ENCODE results near the gene PIP5KL1.

PIP5KL1 gene

DNA sequence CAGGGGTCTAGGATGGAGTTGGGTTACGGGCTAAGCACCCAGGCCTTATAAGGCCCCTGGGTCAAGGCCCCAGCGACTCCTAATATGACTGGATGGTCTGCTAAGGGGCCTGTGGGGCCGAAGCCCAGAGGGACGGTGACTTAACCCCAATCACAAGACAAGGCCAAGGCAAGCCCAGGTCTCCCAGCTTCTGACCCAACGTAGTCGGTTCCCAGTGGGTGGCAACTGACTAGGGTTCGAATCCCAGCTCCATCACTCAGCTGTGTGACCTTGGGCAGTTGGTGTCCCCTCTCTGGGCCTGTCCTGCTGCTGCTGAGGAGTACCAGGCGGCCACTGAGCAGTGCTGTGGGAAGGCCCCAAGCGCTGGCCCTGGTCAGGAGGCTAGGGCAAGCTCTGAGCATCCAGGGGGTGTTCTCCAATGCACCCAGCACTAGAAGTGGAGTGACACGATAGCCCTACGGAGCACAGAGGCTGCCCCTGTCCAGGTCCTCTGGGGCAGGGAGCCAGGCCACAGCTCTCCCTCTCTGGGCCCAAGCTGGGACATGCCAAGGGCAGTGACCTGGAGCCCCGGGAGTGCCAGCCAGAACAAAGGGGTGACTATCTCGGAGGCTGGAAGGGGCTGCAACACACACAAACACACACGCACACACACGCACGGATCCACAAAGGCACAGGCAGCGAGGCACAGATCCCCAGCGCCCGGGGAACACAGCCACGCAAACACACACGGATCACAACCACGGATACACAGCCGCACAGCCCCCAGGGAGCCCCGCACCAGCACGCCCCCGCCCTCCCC, 53.6 kb downstream of the PIP5KL1 start:
- Histone ChIP-seq H3K9me3 (ENCODE audit: insufficient read depth, low read length) (no peaks in the 10 kb centered on the region), H3K27me3 (ENCODE audit: low read length) (no peaks in the 10 kb centered on the region), H3K27ac (ENCODE audit: low read depth, low read length) (no peak overlapping the region), H3F3A (ENCODE audit: insufficient read depth) (no peaks in the 10 kb centered on the region), H3K4me3 (ENCODE audit: insufficient read depth, low read length, poor library complexity, severe bottlenecking) (no peak overlapping the region), H3K9me2 (replicated peaks; ENCODE audit: insufficient read depth, low read length) (no peaks in the 10 kb centered on the region), H2AFZ (ENCODE audit: low read depth, low read length, severe bottlenecking) (no peak overlapping the region), H3K36me3 (ENCODE audit: low read length) (no peaks in the 10 kb centered on the region), H3K79me2 (ENCODE audit: insufficient read depth, low read length) (no peaks in the 10 kb centered on the region), H3K4me2 (ENCODE audit: low read depth, low read length, poor library complexity, severe bottlenecking) (no peak overlapping the region), H3K9ac (ENCODE audit: low read length) (no peak overlapping the region), H4K20me1 (ENCODE audit: low read depth, low read length) (no peaks in the 10 kb centered on the region)
- TF ChIP-seq EZH2phosphoT487 (conservative IDR thresholded peaks at IDR 0.05; ENCODE audit: low read length): no peak
- TF ChIP-seq, protein P1, sequence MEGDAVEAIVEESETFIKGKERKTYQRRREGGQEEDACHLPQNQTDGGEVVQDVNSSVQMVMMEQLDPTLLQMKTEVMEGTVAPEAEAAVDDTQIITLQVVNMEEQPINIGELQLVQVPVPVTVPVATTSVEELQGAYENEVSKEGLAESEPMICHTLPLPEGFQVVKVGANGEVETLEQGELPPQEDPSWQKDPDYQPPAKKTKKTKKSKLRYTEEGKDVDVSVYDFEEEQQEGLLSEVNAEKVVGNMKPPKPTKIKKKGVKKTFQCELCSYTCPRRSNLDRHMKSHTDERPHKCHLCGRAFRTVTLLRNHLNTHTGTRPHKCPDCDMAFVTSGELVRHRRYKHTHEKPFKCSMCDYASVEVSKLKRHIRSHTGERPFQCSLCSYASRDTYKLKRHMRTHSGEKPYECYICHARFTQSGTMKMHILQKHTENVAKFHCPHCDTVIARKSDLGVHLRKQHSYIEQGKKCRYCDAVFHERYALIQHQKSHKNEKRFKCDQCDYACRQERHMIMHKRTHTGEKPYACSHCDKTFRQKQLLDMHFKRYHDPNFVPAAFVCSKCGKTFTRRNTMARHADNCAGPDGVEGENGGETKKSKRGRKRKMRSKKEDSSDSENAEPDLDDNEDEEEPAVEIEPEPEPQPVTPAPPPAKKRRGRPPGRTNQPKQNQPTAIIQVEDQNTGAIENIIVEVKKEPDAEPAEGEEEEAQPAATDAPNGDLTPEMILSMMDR (IDR thresholded peaks at IDR 0.05; ENCODE audit: insufficient read depth, low read length, poor library complexity, severe bottlenecking): no peak

DNA sequence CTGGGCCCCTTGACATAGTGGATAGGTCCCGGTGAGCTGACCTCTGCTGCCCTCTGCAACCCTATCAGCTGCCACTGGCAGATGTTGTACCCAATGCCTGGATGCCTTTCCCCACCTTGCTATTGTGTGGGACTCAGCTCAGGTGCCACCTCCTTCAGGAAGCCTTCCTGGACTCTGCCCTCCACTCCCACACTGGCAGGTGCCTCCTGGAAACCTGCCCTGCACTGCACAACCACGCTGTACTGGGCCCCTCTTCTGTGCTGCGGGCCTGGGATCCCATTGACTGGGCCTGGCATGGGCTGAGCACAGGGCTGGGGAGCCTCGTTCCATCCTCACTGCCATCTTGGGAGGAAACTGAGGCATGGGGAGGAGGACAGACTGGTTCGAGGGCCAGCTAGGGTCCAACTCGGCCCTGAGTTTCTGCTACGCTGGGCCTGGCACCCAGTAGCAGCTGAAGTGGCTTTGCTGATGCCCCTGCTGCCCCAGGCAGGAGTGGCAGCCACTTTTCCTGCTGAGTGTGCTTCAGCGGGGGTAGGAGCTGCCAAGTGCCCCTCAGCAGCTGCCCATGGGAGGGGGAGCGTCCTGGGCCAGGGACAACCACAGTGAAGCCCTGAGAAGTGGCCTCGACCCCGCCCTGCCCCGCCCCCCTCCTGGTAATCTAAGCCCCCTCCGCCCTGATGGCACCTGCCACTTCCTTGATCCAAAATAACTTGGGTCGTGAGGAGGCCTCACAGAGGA, 54.4 kb downstream of the PIP5KL1 start:
- H3K9me3 ChIP-seq (ENCODE audit: insufficient read depth, low read length): no peaks in the 10 kb centered on the region
- no peak overlapping the region for H2AFZ ChIP-seq (ENCODE audit: low read depth, low read length, severe bottlenecking)
- H4K20me1 ChIP-seq (ENCODE audit: low read depth, low read length): no peaks in the 10 kb centered on the region
- H3K36me3 ChIP-seq (ENCODE audit: low read length): no peaks in the 10 kb centered on the region
- H3K4me3 ChIP-seq (ENCODE audit: insufficient read depth, low read length, poor library complexity, severe bottlenecking): no peak overlapping the region
- H3F3A ChIP-seq (ENCODE audit: insufficient read depth): no peaks in the 10 kb centered on the region
- no peak overlapping the region for H3K4me2 ChIP-seq (ENCODE audit: low read depth, low read length, poor library complexity, severe bottlenecking)
- TF ChIP-seq EZH2phosphoT487 (conservative IDR thresholded peaks at IDR 0.05; ENCODE audit: low read length): no peak
- TF ChIP-seq, protein P1 (IDR thresholded peaks at IDR 0.05; ENCODE audit: insufficient read depth, low read length, poor library complexity, severe bottlenecking): no peak
- H3K9ac ChIP-seq (ENCODE audit: low read length): no peak overlapping the region
- no peaks in the 10 kb centered on the region for H3K27me3 ChIP-seq (ENCODE audit: low read length)
- no peaks in the 10 kb centered on the region for H3K79me2 ChIP-seq (ENCODE audit: insufficient read depth, low read length)
- H3K27ac ChIP-seq (ENCODE audit: low read depth, low read length): no peak overlapping the region
- no peaks in the 10 kb centered on the region for H3K9me2 ChIP-seq (replicated peaks; ENCODE audit: insufficient read depth, low read length)

DNA sequence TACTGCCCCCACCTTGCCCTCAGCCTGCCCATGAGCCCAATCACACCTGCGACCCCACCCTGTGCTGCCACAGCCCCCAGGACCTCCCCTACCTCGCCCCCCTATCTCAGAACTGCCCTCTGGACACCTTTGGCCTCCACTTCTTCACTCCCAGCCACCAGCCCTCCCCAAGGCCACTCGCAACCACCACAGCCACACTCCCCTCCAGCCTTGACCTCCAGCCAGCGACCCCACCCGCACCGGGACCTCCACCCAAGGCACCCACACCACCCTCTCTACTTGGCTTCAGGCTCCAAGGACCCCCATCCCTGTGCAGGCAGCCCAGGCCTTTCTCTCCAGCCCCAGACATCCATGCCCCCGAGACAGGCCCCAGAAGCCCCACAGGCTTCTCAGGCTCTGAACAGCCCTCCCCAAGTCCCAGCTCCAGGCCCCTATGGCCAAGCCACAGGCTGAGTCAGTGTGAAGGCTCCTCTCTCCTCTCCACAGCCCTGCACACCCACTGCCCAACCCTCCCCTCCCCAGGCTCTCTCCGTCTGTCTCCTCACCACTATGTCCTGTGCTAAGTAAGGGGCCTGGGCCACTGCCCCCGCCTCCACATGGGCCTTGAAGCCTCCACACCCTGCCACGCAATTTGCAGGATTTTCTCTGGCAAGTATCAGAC, 55.1 kb downstream of the PIP5KL1 start:
- H3F3A ChIP-seq (ENCODE audit: insufficient read depth): no peaks in the 10 kb centered on the region
- no peaks in the 10 kb centered on the region for H3K9me2 ChIP-seq (replicated peaks; ENCODE audit: insufficient read depth, low read length)
- no peak for TF ChIP-seq EZH2phosphoT487 (conservative IDR thresholded peaks at IDR 0.05; ENCODE audit: low read length)
- TF ChIP-seq, protein P1 (IDR thresholded peaks at IDR 0.05; ENCODE audit: insufficient read depth, low read length, poor library complexity, severe bottlenecking): no peak
- no peak overlapping the region for H3K27ac ChIP-seq (ENCODE audit: low read depth, low read length)
- no peak overlapping the region for H3K4me2 ChIP-seq (ENCODE audit: low read depth, low read length, poor library complexity, severe bottlenecking)
- no peak overlapping the region for H2AFZ ChIP-seq (ENCODE audit: low read depth, low read length, severe bottlenecking)
- H3K36me3 ChIP-seq (ENCODE audit: low read length): no peaks in the 10 kb centered on the region
- H3K79me2 ChIP-seq (ENCODE audit: insufficient read depth, low read length): no peaks in the 10 kb centered on the region
- no peak overlapping the region for H3K4me3 ChIP-seq (ENCODE audit: insufficient read depth, low read length, poor library complexity, severe bottlenecking)
- no peaks in the 10 kb centered on the region for H3K9me3 ChIP-seq (ENCODE audit: insufficient read depth, low read length)
- H4K20me1 ChIP-seq (ENCODE audit: low read depth, low read length): no peaks in the 10 kb centered on the region
- H3K9ac ChIP-seq (ENCODE audit: low read length): no peak overlapping the region
- H3K27me3 ChIP-seq (ENCODE audit: low read length): no peaks in the 10 kb centered on the region
